GM12892 (cell line): ENCODE results near the gene SF3B2.

Experiments
- POLR2A ChIP-seq: IDR thresholded peaks from 2 replicates; pipeline ENCODE4 v1.6.1; 2011; ENCODE audit warnings: low read depth, low read length, control low read depth
- POLR2AphosphoS5 ChIP-seq: IDR thresholded peaks from 2 replicates; pipeline ENCODE4 v1.6.1; 2011; ENCODE audit warnings: low read depth, low read length, control low read depth
- TAF1 ChIP-seq: IDR thresholded peaks from 2 replicates; pipeline ENCODE4 v1.6.1; 2011; ENCODE audit warnings: low read depth, mild to moderate bottlenecking, control low read depth, low read length, borderline replicate concordance

- TF ChIP-seq POLR2A (no peak), POLR2AphosphoS5 (no peak), TAF1 (no peak)
Observed at GRCh38 chr11:66067640-66068039, 15.5 kb downstream of the SF3B2 start.
